HepG2 (cell line): ENCODE data around the gene DUS1L. TPM values are rescaled to one million over a fixed set of nuclear protein-coding genes. Genes with fewer than 3 reads are reported as not detected.
A peak's percentile ranks its signal among the peaks of the same experiment; 100 is the strongest.

Experiments used
- ATAC-seq: fragments of 200-7000 bp; cut with Tn5 transposase; 3 replicates; pipeline ENCODE4 v1.9.1; 2020; ENCODE audit warnings: mild to moderate bottlenecking, moderate library complexity
- BruUV-seq: library from RNA; stranded (reverse); fragments of 400-500 nt; replicated peaks from 2 replicates; lab custom pipeline; 2021; lab: Mats Ljungman, UMichigan
- CTCF ChIA-PET: fragments of 300-600 bp; formaldehyde crosslinking; extraction: SDS; loops from one replicate; lab custom pipeline; 2021; ENCODE audit warnings: low total read pairs, inconsistent platforms, low intra/inter-chr PET ratio; lab: Yijun Ruan, JAX
- POLR2A ChIA-PET: fragments of 350-600 bp; sonication (Branson Sonifier 250); formaldehyde crosslinking; loops from one replicate; lab custom pipeline; 2020; ENCODE audit warnings: antibody characterized with exemption, inconsistent platforms; lab: Yijun Ruan, JAX
- DNase-seq: peaks from one replicate; pipeline ENCODE4 v3.0.0-alpha.2; 2015; ENCODE audit warnings: low spot score
- FAIRE-seq: peaks from 3 replicates; lab custom pipeline; 2011; peaks lifted over from hg19 to GRCh38; lab: Jason Lieb, UNC
- H2AFZ ChIP-seq: one replicate; pipeline ENCODE4 v1.6.1; 2011; ENCODE audit warnings: low read length, inconsistent platforms
- H3K27ac ChIP-seq: fragments of 300-600 bp; 3 replicates; pipeline ENCODE4 v1.8.0; 2011; ENCODE audit warnings: mixed run types, mild to moderate bottlenecking, mixed read lengths, low read length, inconsistent platforms; ENCODE audit not compliant: insufficient read depth; ENCODE audit errors: extremely low read length
- H3K27me3 ChIP-seq, 2 experiments: fragments of 200-600 bp in 1 of 2; 2 replicates in 1 of 2; 3 replicates in 1 of 2; pipeline versions ENCODE4 v1.6.0 to v1.8.0; 2011; ENCODE audit warnings: low read length in 2 of 2, mild to moderate bottlenecking in 2 of 2, moderate library complexity in 2 of 2, inconsistent platforms in 1 of 2; ENCODE audit not compliant: insufficient read depth in 2 of 2, control insufficient read depth in 1 of 2
- H3K36me3 ChIP-seq, 2 experiments: fragments of 200-600 bp in 1 of 2; replicated peaks in 1 of 2; 2 replicates in 1 of 2; 3 replicates in 1 of 2; pipeline versions ENCODE4 v1.5.1 to v1.8.0; 2011; ENCODE audit warnings: low read length in 2 of 2, inconsistent platforms in 1 of 2; ENCODE audit not compliant: insufficient read depth in 2 of 2, control insufficient read depth in 1 of 2
- H3K4me1 ChIP-seq: 2 replicates; pipeline ENCODE4 v1.5.1; 2012; ENCODE audit warnings: low read length, inconsistent platforms; ENCODE audit not compliant: insufficient read depth
- H3K4me2 ChIP-seq: 2 replicates; pipeline ENCODE4 v1.6.0; 2011; ENCODE audit warnings: low read depth, low read length, inconsistent platforms
- H3K4me3 ChIP-seq, 3 experiments: fragments of 200-600 bp in 1 of 3; sonication (generic), shearing (Covaris generic) in 1 of 3; replicated peaks in 1 of 3; 2 replicates each; pipeline ENCODE4 v1.5.1; 2011 to 2016; ENCODE audit warnings: low read length in 3 of 3, inconsistent platforms in 2 of 3, low read depth in 2 of 3, mild to moderate bottlenecking in 2 of 3, control low read depth in 1 of 3, mixed read lengths in 1 of 3; ENCODE audit not compliant: insufficient read depth in 1 of 3
- H3K79me2 ChIP-seq: one replicate; pipeline ENCODE4 v1.6.1; 2011; ENCODE audit warnings: low read length, inconsistent platforms; ENCODE audit not compliant: insufficient read depth
- H3K9ac ChIP-seq: 2 replicates; pipeline ENCODE4 v1.6.0; 2011; ENCODE audit warnings: mild to moderate bottlenecking, low read depth, low read length, inconsistent platforms; ENCODE audit not compliant: insufficient read depth
- H3K9me3 ChIP-seq: 2 replicates; pipeline ENCODE4 v1.5.1; 2012; ENCODE audit warnings: mild to moderate bottlenecking, low read length
- H4K20me1 ChIP-seq: 2 replicates; pipeline ENCODE4 v1.6.0; 2011; ENCODE audit warnings: inconsistent platforms, mild to moderate bottlenecking, low read length, moderate library complexity; ENCODE audit not compliant: insufficient read depth
- ATF7-NPFF ChIP-seq: sonication (generic); formaldehyde crosslinking; IDR thresholded peaks from 2 replicates; pipeline ENCODE4 v1.8.1; 2023; ENCODE audit warnings: mild to moderate bottlenecking, low read depth, missing genetic modification reagents, moderate library complexity
- EED ChIP-seq: sonication (generic); formaldehyde crosslinking; IDR thresholded peaks from 2 replicates; pipeline ENCODE4 v1.5.0; 2020; ENCODE audit warnings: mild to moderate bottlenecking, missing genetic modification reagents
- HOXA3 ChIP-seq: sonication (generic); formaldehyde crosslinking; IDR thresholded peaks from 2 replicates; pipeline ENCODE4 v1.5.0; 2020; ENCODE audit warnings: missing genetic modification reagents
- IRF2 ChIP-seq: IDR thresholded peaks from 2 replicates; pipeline ENCODE4 v1.6.1; 2018; ENCODE audit warnings: missing genetic modification reagents, missing compliant biosample characterization
- KDM5B ChIP-seq: sonication (generic); formaldehyde crosslinking; IDR thresholded peaks from 2 replicates; pipeline ENCODE4 v1.4.0; 2020; ENCODE audit warnings: missing genetic modification reagents, mild to moderate bottlenecking, borderline replicate concordance
- POLR2A ChIP-seq, 2 experiments: IDR thresholded peaks; 2 replicates each; pipeline ENCODE4 v1.6.1; 2011; ENCODE audit warnings: low read depth in 2 of 2, low read length in 2 of 2, mild to moderate bottlenecking in 1 of 2, moderate library complexity in 1 of 2; ENCODE audit not compliant: insufficient read depth in 1 of 2
- RCOR2 ChIP-seq: IDR thresholded peaks from 2 replicates; pipeline ENCODE4 v1.6.1; 2016; ENCODE audit warnings: missing biosample characterization, missing genetic modification reagents
- RELA ChIP-seq: sonication (generic); formaldehyde crosslinking; IDR thresholded peaks from 2 replicates; pipeline ENCODE4 v1.4.0; 2020; ENCODE audit warnings: missing genetic modification reagents
- TAF15 ChIP-seq: fragments of 200-400 bp; formaldehyde crosslinking; IDR thresholded peaks from one replicate; pipeline ENCODE4 v1.6.1; 2018; ENCODE audit warnings: mild to moderate bottlenecking, low read depth, low read length; ENCODE audit not compliant: poor library complexity, severe bottlenecking
- TOE1 ChIP-seq: sonication (generic); formaldehyde crosslinking; IDR thresholded peaks from 2 replicates; pipeline ENCODE4 v1.4.0; 2020; ENCODE audit warnings: mild to moderate bottlenecking, missing genetic modification reagents
- ZBTB7B ChIP-seq: sonication (generic); formaldehyde crosslinking; IDR thresholded peaks from 2 replicates; pipeline ENCODE4 v1.4.0; 2020; ENCODE audit warnings: missing genetic modification reagents
- ZFYVE20 ChIP-seq: sonication (generic); formaldehyde crosslinking; IDR thresholded peaks from 2 replicates; pipeline ENCODE4 v1.8.0; 2023; ENCODE audit warnings: low read depth, mild to moderate bottlenecking, moderate library complexity, missing genetic modification reagents, borderline replicate concordance
- ZNF558 ChIP-seq: sonication (generic); formaldehyde crosslinking; IDR thresholded peaks from 2 replicates; pipeline ENCODE4 v1.9.0; 2022; ENCODE audit warnings: mild to moderate bottlenecking, missing genetic modification reagents, borderline replicate concordance
- ZNF598 ChIP-seq: sonication (generic); formaldehyde crosslinking; IDR thresholded peaks from 2 replicates; pipeline ENCODE4 v1.5.1; 2020; ENCODE audit warnings: mild to moderate bottlenecking, missing genetic modification reagents, borderline replicate concordance
- WGBS: methylation state at CpG from one replicate; pipeline ENCODE4 v1.1.6; 2017; ENCODE audit warnings: low lambda C conversion rate; 5-methylcytosine and 5-hydroxymethylcytosine counted together
- in situ Hi-C: cut with HindIII; loops from 2 replicates; pipeline ENCODE4 v1.10.0; 2017; ENCODE audit warnings: low pct_unique_long_range_greater_than_20kb; ENCODE audit not compliant: extremely low pct_ligation_motif_present
- intact Hi-C: fragments of 100-400 bp; cut with micrococcal nuclease; formaldehyde crosslinking; loops from one replicate; pipeline ENCODE4 v1.10.0; 2022; ENCODE audit not compliant: unreplicated experiment
- polyA plus RNA-seq, 8 experiments: library from polyadenylated mRNA; depleted of rRNA in 3 of 8; stranded (reverse) in 7 of 8; unstranded in 1 of 8; fragments of >200 nt; fragmentation: Illumina TruSeq in 4 of 8; extraction: Trizol in 4 of 8; gene quantifications; 2 replicates each; pipeline versions ENCODE4 v1.2.1 to v1.2.3, GENCODE V29; 2011 to 2016; ENCODE audit warnings: low read depth in 4 of 8, missing spikeins in 1 of 8, mixed read lengths in 1 of 8; ENCODE audit not compliant: insufficient read depth in 1 of 8
- total RNA-seq, 5 experiments: library from RNA; depleted of rRNA; stranded (reverse); fragments of >200 nt; fragmentation: Illumina TruSeq; extraction: Trizol; gene quantifications; 2 replicates each; pipeline ENCODE4 v1.2.3, GENCODE V29; 2016; ENCODE audit warnings: low read depth in 1 of 5
- TF ChIP-seq, protein P1 (sequence below), 2 experiments: fragments of 450-650 bp in 1 of 2; sonication (generic) in 1 of 2; formaldehyde crosslinking in 1 of 2; IDR thresholded peaks; 2 replicates each; pipeline versions ENCODE4 v1.6.1 to v1.8.0; 2016 to 2022; ENCODE audit warnings: antibody characterized with exemption in 1 of 2, mild to moderate bottlenecking in 1 of 2, missing genetic modification reagents in 1 of 2

The DUS1L gene
- total and polyA plus RNA-seq, 2 of the 13 experiments (the other 11 are each of a cell fraction or from before 2014, with no cell fraction given): 81.0 to 109 TPM

DNA sequence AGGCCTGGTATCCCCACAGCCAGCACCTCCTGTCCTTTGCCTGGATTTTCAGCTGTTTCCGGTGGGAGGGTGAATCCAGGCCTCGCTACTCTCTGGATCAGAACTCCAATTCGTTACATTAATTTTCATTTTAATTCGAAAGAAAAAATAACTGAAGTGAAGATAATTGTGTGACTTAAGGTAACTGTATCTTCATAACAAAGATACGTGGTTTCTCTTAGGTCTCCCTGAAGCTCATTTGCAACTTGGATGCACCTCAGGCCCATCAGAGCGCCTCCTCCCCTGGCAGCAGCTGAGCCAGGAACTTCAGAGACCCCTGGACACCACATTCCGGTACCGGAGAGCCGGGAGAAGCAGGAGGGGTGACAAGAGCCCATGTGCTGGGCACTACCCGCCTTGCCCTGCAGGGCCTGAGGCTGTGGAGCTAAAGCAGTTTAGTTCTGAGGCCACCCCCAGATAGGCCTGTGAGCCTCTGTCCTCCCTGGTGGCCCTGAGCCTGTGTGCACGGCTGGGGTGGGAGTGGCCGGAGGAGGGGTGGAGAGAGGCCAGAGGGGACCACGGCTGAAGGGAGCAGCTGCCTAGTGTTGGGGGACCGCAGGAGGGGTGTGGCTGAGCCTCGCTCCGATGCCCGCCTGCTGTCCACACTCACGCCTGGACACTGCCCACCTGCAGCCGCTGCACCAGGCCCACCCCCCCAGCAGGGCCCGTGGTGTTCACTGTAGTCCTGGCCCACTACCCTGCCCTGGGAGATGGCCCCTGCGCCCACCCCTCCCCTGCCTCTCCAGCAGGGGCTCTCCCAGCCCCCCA is 11.4 kb upstream of the DUS1L start:
- Histone ChIP-seq H3K27me3 (peaks cover 0 to 3% of the 10 kb centered on the region in 2 experiments; a peak in 2 of 5 replicates), H3K79me2 (no peaks in the 10 kb centered on the region), H3K9ac (no peak overlapping the region), H3K4me2 (no peak overlapping the region), H3K36me3 (peaks cover 27 to 34% of the 10 kb centered on the region in 2 experiments), H3K4me1 (peaks cover 12% of the 10 kb centered on the region), H3K9me3 (no peaks in the 10 kb centered on the region), H4K20me1 (peaks cover 24% of the 10 kb centered on the region; the same call in 1 of the 2 replicates), H3K27ac (peak overlapping the region; percentile 6), H3K4me3 (no peak overlapping the region), H2AFZ (no peak overlapping the region)
- intact Hi-C loops: no loop called here
- 68% methylated on average over 19 of the region's 21 CpGs for WGBS
- ChIA-PET POLR2A (interaction anchor here (0.7 to 1.9 kb wide), 7 partner anchors 9 to 30 kb away, joined by 3 to 9 read pairs (median 4); partner anchors contain the start of genes DUS1L and FASN), CTCF (no interaction called here)
- ATAC-seq (peak; percentile 62), FAIRE-seq (no peak), DNase-seq (peak; percentile 36)
- in situ Hi-C loops: no loop called here
- no TSS peak for BruUV-seq
- peak; percentile 60 to 80 for TF ChIP-seq POLR2A (IDR thresholded peaks at IDR 0.05; ENCODE audit: insufficient read depth in 1 of 2, low read depth in 2 of 2, low read length in 2 of 2)
- TF ChIP-seq HOXA3 (CRISPR knock-in tag): peak; percentile 47; the same call in 1 of the 2 replicates
- TF ChIP-seq ZNF598 (CRISPR knock-in tag): no peak
- TF ChIP-seq, protein P1, sequence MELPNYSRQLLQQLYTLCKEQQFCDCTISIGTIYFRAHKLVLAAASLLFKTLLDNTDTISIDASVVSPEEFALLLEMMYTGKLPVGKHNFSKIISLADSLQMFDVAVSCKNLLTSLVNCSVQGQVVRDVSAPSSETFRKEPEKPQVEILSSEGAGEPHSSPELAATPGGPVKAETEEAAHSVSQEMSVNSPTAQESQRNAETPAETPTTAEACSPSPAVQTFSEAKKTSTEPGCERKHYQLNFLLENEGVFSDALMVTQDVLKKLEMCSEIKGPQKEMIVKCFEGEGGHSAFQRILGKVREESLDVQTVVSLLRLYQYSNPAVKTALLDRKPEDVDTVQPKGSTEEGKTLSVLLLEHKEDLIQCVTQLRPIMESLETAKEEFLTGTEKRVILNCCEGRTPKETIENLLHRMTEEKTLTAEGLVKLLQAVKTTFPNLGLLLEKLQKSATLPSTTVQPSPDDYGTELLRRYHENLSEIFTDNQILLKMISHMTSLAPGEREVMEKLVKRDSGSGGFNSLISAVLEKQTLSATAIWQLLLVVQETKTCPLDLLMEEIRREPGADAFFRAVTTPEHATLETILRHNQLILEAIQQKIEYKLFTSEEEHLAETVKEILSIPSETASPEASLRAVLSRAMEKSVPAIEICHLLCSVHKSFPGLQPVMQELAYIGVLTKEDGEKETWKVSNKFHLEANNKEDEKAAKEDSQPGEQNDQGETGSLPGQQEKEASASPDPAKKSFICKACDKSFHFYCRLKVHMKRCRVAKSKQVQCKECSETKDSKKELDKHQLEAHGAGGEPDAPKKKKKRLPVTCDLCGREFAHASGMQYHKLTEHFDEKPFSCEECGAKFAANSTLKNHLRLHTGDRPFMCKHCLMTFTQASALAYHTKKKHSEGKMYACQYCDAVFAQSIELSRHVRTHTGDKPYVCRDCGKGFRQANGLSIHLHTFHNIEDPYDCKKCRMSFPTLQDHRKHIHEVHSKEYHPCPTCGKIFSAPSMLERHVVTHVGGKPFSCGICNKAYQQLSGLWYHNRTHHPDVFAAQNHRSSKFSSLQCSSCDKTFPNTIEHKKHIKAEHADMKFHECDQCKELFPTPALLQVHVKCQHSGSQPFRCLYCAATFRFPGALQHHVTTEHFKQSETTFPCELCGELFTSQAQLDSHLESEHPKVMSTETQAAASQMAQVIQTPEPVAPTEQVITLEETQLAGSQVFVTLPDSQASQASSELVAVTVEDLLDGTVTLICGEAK (IDR thresholded peaks at IDR 0.05): no peak
- TF ChIP-seq, protein P1 (CRISPR knock-in tag; IDR thresholded peaks at IDR 0.05): 0 out of 2 replicates have a peak, but pooled peaks have one; percentile 22
- no peak for TF ChIP-seq RELA (CRISPR knock-in tag)
- TF ChIP-seq KDM5B (CRISPR knock-in tag): peak; percentile 7; the same call in 1 of the 2 replicates
- TF ChIP-seq TOE1 (CRISPR knock-in tag): no peak
- TF ChIP-seq IRF2 (CRISPR knock-in tag): no peak
- TF ChIP-seq EED: 0 out of 2 replicates have a peak, but pooled peaks have one; percentile 62
- TF ChIP-seq ATF7-NPFF (CRISPR knock-in tag): peak; percentile 61; the same call in 1 of the 2 replicates
- TF ChIP-seq ZFYVE20 (CRISPR knock-in tag): 0 out of 2 replicates have a peak, but pooled peaks have one; percentile 16
- TF ChIP-seq ZNF558 (CRISPR knock-in tag): no peak
- TF ChIP-seq ZBTB7B (CRISPR knock-in tag): peak; percentile 15; the same call in 1 of the 2 replicates
- peak; percentile 31 for TF ChIP-seq TAF15
- no peak for TF ChIP-seq RCOR2 (CRISPR knock-in tag)
